Measurements from ENCODE around the gene SAMD13. TPM values are rescaled to one million over a fixed set of nuclear protein-coding genes. Genes with fewer than 3 reads are reported as not detected.

SAMD13 gene
- total and polyA plus RNA-seq, 4 donors = 0.17 to 0.61 (median 0.17) TPM; not detected in 1

GRCh38 chr1:84267476-84267875 is 34.0 kb upstream of the SAMD13 start:
- no peak for TF ChIP-seq SP1 (IDR thresholded peaks at IDR 0.05)
- no peak for TF ChIP-seq NR2F2 (IDR thresholded peaks at IDR 0.05)
- TF ChIP-seq HNF4A (conservative IDR thresholded peaks at IDR 0.05) = no peak
- TF ChIP-seq EGR1 (IDR thresholded peaks at IDR 0.05; ENCODE audit: low read depth in 2 of 2) = no peak
- no peak for TF ChIP-seq RAD21 (IDR thresholded peaks at IDR 0.05)
- TF ChIP-seq YY1 (IDR thresholded peaks at IDR 0.05) = no peak
- no peak for TF ChIP-seq RXRA (IDR thresholded peaks at IDR 0.05)
- TF ChIP-seq MAX (IDR thresholded peaks at IDR 0.05) = no peak
- H3K27ac ChIP-seq (ENCODE audit: low read depth in 1 of 2, low read length in 2 of 2) = no peak overlapping the region
- H3K9me3 ChIP-seq (ENCODE audit: control insufficient read depth in 4 of 4, low read length in 3 of 4) = no peaks in the 10 kb centered on the region
- no peak overlapping the region for H3K9ac ChIP-seq (ENCODE audit: low read depth in 1 of 2, low read length in 2 of 2)
- no peaks in the 10 kb centered on the region for H3K4me1 ChIP-seq (ENCODE audit: control insufficient read depth in 4 of 4, insufficient read depth in 4 of 4, low read length in 3 of 4)
- H3K27me3 ChIP-seq (ENCODE audit: control insufficient read depth in 4 of 4, insufficient read depth in 4 of 4, low read length in 3 of 4) = no peaks in the 10 kb centered on the region
- no peaks in the 10 kb centered on the region for H3K36me3 ChIP-seq (ENCODE audit: control insufficient read depth in 4 of 4, insufficient read depth in 3 of 4, low read depth in 1 of 4, low read length in 3 of 4)
- H3K4me3 ChIP-seq (ENCODE audit: low read depth in 1 of 3, low read length in 3 of 3) = no peak overlapping the region
- DNase-seq (ENCODE audit: low spot score) = no peak

- Histone ChIP-seq H3K9me3 (ENCODE audit: control insufficient read depth in 4 of 4, low read length in 3 of 4) (no peaks in the 10 kb centered on the region), H3K4me3 (ENCODE audit: low read depth in 1 of 3, low read length in 3 of 3) (no peak overlapping the region), H3K36me3 (ENCODE audit: control insufficient read depth in 4 of 4, insufficient read depth in 3 of 4, low read depth in 1 of 4, low read length in 3 of 4) (no peaks in the 10 kb centered on the region), H3K27me3 (ENCODE audit: control insufficient read depth in 4 of 4, insufficient read depth in 4 of 4, low read length in 3 of 4) (no peaks in the 10 kb centered on the region), H3K4me1 (ENCODE audit: control insufficient read depth in 4 of 4, insufficient read depth in 4 of 4, low read length in 3 of 4) (no peaks in the 10 kb centered on the region), H3K27ac (ENCODE audit: low read depth in 1 of 2, low read length in 2 of 2) (no peak overlapping the region), H3K9ac (ENCODE audit: low read depth in 1 of 2, low read length in 2 of 2) (no peak overlapping the region)
- TF ChIP-seq REST (IDR thresholded peaks at IDR 0.05) (no peak), FOXA2 (IDR thresholded peaks at IDR 0.05) (no peak), RXRA (IDR thresholded peaks at IDR 0.05) (no peak), SP1 (IDR thresholded peaks at IDR 0.05) (no peak), ATF3 (IDR thresholded peaks at IDR 0.05) (no peak), GABPA (IDR thresholded peaks at IDR 0.05 in 1 of 2, conservative IDR thresholded peaks at IDR 0.05 in 1 of 2) (no peak), CTCF (IDR thresholded peaks at IDR 0.05; ENCODE audit: low read depth, low read length, missing input control) (no peak), HNF4G (IDR thresholded peaks at IDR 0.05) (no peak), FOXA1 (IDR thresholded peaks at IDR 0.05) (no peak), RAD21 (IDR thresholded peaks at IDR 0.05) (no peak), TAF1 (conservative IDR thresholded peaks at IDR 0.05) (no peak), ZBTB33 (IDR thresholded peaks at IDR 0.05) (no peak), MAX (IDR thresholded peaks at IDR 0.05) (no peak), YY1 (IDR thresholded peaks at IDR 0.05) (no peak), HNF4A (conservative IDR thresholded peaks at IDR 0.05) (no peak), EGR1 (IDR thresholded peaks at IDR 0.05; ENCODE audit: low read depth in 2 of 2) (no peak), NR2F2 (IDR thresholded peaks at IDR 0.05) (no peak), JUND (IDR thresholded peaks at IDR 0.05) (no peak)
- 85% methylated on average over 1 of the region's 1 CpG for WGBS
- no peak for DNase-seq (ENCODE audit: low spot score)
These were observed 33.2 kb upstream of the SAMD13 start for GRCh38 chr1:84268346-84268745.
